H1 (cell line): ENCODE measurements around the gene SMG7. TPM values are rescaled to one million over a fixed set of nuclear protein-coding genes. Genes with fewer than 3 reads are reported as not detected.

Source experiments
- CHD2 ChIP-seq: IDR thresholded peaks from 2 replicates; pipeline ENCODE4 v1.6.1; 2012; ENCODE audit warnings: low read length, improper control_type of control experiment
- EGR1 ChIP-seq: IDR thresholded peaks from 2 replicates; pipeline ENCODE4 v1.6.1; 2011; ENCODE audit warnings: low read depth, low read length, borderline replicate concordance
- GTF2F1 ChIP-seq: IDR thresholded peaks from 2 replicates; pipeline ENCODE4 v1.6.1; 2012; ENCODE audit warnings: low read depth, low read length, improper control_type of control experiment, borderline replicate concordance
- KDM1A ChIP-seq: fragments of 200-600, 300-600 bp; sonication (generic); IDR thresholded peaks from 2 replicates; pipeline ENCODE4 v1.7.1; 2016; ENCODE audit warnings: mild to moderate bottlenecking, low read length, borderline replicate concordance
- polyA plus RNA-seq, 7 experiments: library from polyadenylated mRNA; depleted of rRNA in 3 of 7; stranded (reverse) in 5 of 7; unstranded in 2 of 7; fragments of >200 nt in 5 of 7; fragments of 200-250 nt in 2 of 7; gene quantifications; 1 replicate in 5 of 7; 2 replicates in 1 of 7; 4 replicates in 1 of 7; pipeline versions ENCODE4 v1.2.1 to v1.2.3, GENCODE V29; 2011 to 2013; ENCODE audit warnings: missing spikeins in 2 of 7, mixed read lengths in 2 of 7
- total RNA-seq: library from RNA; stranded (reverse); fragmentation: NEBNext Ultra II Directional; extraction: Animal tissue kit (Norgen Biotek cat#: 25700); gene quantifications from 2 replicates; pipeline ENCODE4 v1.2.1, GENCODE V29; 2021

The SMG7 gene
- total and polyA plus RNA-seq, 2 of the 8 experiments (the other 6 are each of a cell fraction or from before 2014, with no cell fraction given), result 39.3 to 65.6 TPM

DNA sequence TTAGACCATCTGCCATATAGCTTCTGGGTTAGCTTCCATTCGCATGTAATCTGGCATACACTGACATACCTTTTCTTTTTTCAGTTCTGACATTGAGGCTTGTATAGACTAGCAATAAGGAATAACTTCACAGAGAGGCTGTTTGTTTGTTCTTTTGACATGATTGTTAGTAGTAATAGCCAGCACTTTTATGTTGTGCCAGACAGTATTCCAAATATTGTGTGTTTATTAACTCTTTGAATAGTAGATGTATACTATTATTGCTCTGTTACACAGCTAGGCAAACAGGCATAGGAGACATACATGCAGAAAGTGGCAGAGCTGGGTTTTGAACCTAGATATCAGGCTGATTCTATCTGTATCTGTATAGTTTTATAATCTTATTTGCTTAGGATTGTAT lies 12.6 kb downstream of the SMG7 start (continued):
- TF ChIP-seq GTF2F1 (no peak), CHD2 (no peak), KDM1A (no peak), EGR1 (no peak)
